ENCODE results near the gene FOXN4.

FOXN4 gene

GRCh38 chr12:109234012-109234411, 75.1 kb downstream of the FOXN4 start:
- Histone ChIP-seq H2AFZ (ENCODE audit: low read depth) (no peak overlapping the region), H3K36me3 (ENCODE audit: insufficient read depth) (no peaks in the 10 kb centered on the region), H3K4me2 (no peak overlapping the region), H3K27ac (no peak overlapping the region), H4K20me1 (ENCODE audit: insufficient read depth) (no peaks in the 10 kb centered on the region), H3K4me3 (IDR thresholded peaks at IDR 0.05; ENCODE audit: insufficient read depth, low read depth, low read length) (no peak overlapping the region), H3K4me1 (ENCODE audit: low read depth, poor library complexity, severe bottlenecking) (no peaks in the 10 kb centered on the region), H3K9ac (no peak overlapping the region), H3K79me2 (ENCODE audit: insufficient read depth, low read depth) (no peaks in the 10 kb centered on the region), H3K27me3 (ENCODE audit: insufficient read depth, low read depth) (no peaks in the 10 kb centered on the region)
- TF ChIP-seq, protein P1, sequence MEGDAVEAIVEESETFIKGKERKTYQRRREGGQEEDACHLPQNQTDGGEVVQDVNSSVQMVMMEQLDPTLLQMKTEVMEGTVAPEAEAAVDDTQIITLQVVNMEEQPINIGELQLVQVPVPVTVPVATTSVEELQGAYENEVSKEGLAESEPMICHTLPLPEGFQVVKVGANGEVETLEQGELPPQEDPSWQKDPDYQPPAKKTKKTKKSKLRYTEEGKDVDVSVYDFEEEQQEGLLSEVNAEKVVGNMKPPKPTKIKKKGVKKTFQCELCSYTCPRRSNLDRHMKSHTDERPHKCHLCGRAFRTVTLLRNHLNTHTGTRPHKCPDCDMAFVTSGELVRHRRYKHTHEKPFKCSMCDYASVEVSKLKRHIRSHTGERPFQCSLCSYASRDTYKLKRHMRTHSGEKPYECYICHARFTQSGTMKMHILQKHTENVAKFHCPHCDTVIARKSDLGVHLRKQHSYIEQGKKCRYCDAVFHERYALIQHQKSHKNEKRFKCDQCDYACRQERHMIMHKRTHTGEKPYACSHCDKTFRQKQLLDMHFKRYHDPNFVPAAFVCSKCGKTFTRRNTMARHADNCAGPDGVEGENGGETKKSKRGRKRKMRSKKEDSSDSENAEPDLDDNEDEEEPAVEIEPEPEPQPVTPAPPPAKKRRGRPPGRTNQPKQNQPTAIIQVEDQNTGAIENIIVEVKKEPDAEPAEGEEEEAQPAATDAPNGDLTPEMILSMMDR (conservative IDR thresholded peaks at IDR 0.05; ENCODE audit: low read depth, low read length), result no peak

DNA sequence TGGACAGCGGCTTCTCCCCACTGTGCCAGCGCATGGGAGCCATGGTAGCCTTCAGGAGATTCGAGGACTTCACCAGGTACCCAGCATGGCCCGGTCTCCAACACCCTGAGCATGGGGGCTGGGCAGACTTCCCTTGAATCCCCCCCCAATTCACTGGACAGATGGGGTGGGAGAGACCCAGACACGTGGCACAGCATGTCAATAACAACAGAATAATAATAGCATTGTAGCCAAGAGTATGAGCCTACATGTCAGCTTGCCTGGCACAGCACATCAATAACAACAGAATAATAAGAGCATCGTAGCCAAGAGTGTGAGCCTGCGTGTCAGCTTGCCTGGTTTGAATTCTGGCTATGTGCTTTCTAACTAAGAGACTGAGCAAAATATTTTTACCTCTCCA, 76.4 kb downstream of the FOXN4 start:
- Histone ChIP-seq H3K4me2 (no peak overlapping the region), H3K27ac (no peak overlapping the region), H3K27me3 (ENCODE audit: insufficient read depth, low read depth) (no peaks in the 10 kb centered on the region), H3K9ac (no peak overlapping the region), H3K4me3 (IDR thresholded peaks at IDR 0.05; ENCODE audit: insufficient read depth, low read depth, low read length) (no peak overlapping the region), H3K79me2 (ENCODE audit: insufficient read depth, low read depth) (no peaks in the 10 kb centered on the region), H3K36me3 (ENCODE audit: insufficient read depth) (no peaks in the 10 kb centered on the region), H3K4me1 (ENCODE audit: low read depth, poor library complexity, severe bottlenecking) (no peaks in the 10 kb centered on the region), H4K20me1 (ENCODE audit: insufficient read depth) (no peaks in the 10 kb centered on the region), H2AFZ (ENCODE audit: low read depth) (no peak overlapping the region)
- TF ChIP-seq, protein P1 (conservative IDR thresholded peaks at IDR 0.05; ENCODE audit: low read depth, low read length), result no peak

DNA sequence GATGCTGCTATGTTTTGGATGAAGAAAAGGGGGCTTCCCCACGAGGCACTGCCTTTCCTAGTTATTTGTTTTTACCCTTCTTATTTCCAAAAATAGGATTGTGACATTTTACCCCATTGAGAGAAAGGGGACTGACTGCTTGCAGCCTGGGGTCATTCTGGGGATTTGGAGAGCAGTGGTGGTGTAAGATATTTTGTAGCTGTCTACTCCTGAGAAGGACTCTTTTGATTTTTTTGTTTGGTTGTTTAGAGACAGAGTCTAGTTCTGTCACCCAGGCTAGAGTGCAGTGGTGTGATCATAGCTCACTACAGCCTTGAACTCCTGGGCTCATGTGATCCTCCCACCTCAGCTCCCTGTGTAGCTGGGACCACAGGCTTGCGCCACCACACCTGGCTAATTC, 78.9 kb downstream of the FOXN4 start:
- Histone ChIP-seq H3K36me3 (ENCODE audit: insufficient read depth) (no peaks in the 10 kb centered on the region), H3K27me3 (ENCODE audit: insufficient read depth, low read depth) (no peaks in the 10 kb centered on the region), H3K79me2 (ENCODE audit: insufficient read depth, low read depth) (no peaks in the 10 kb centered on the region), H3K4me3 (IDR thresholded peaks at IDR 0.05; ENCODE audit: insufficient read depth, low read depth, low read length) (no peak overlapping the region), H2AFZ (ENCODE audit: low read depth) (no peak overlapping the region), H3K9ac (no peak overlapping the region), H4K20me1 (ENCODE audit: insufficient read depth) (no peaks in the 10 kb centered on the region), H3K27ac (no peak overlapping the region), H3K4me1 (ENCODE audit: low read depth, poor library complexity, severe bottlenecking) (no peaks in the 10 kb centered on the region), H3K4me2 (no peak overlapping the region)
- TF ChIP-seq, protein P1 (conservative IDR thresholded peaks at IDR 0.05; ENCODE audit: low read depth, low read length), result no peak

DNA sequence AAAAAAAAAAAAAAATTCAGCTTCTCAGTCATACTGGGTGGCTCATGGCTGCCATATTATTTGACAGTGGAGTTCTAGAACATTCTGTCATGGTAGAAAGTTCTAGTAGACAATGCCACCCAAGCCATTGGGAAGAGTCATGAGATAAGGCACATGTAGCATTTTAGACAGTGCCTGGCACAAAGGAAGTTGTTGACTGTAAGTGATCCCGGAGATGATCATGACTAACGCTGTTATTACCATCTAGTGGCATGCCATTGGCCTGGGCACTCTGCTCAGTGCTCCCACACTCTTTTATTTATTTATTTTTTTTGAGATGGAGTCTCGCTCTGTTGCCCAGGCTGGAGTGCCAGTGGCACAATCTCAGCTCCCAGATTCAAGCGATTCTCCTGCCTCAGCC, 80.4 kb downstream of the FOXN4 start:
- no peaks in the 10 kb centered on the region for H3K27me3 ChIP-seq (ENCODE audit: insufficient read depth, low read depth)

More for the DNA sequence above, 80.4 kb downstream of the FOXN4 start:
- H2AFZ ChIP-seq (ENCODE audit: low read depth), result no peak overlapping the region
- H4K20me1 ChIP-seq (ENCODE audit: insufficient read depth), result no peaks in the 10 kb centered on the region
- H3K79me2 ChIP-seq (ENCODE audit: insufficient read depth, low read depth), result no peaks in the 10 kb centered on the region
- H3K27ac ChIP-seq, result no peak overlapping the region
- H3K4me3 ChIP-seq (IDR thresholded peaks at IDR 0.05; ENCODE audit: insufficient read depth, low read depth, low read length), result no peak overlapping the region
- H3K4me1 ChIP-seq (ENCODE audit: low read depth, poor library complexity, severe bottlenecking), result no peaks in the 10 kb centered on the region
- H3K36me3 ChIP-seq (ENCODE audit: insufficient read depth), result no peaks in the 10 kb centered on the region
- H3K9ac ChIP-seq, result no peak overlapping the region
- H3K4me2 ChIP-seq, result no peak overlapping the region
- TF ChIP-seq, protein P1 (conservative IDR thresholded peaks at IDR 0.05; ENCODE audit: low read depth, low read length), result no peak
